ENCODE results near the gene TMEM154. TPM values are rescaled to one million over a fixed set of nuclear protein-coding genes. Genes with fewer than 3 reads are reported as not detected.
A peak's percentile ranks its signal among the peaks of the same experiment; 100 is the strongest.

The TMEM154 gene
- total RNA-seq, 1 experiment from 2014 or later = 3.6 TPM

- Histone ChIP-seq H3K9ac (ENCODE audit: low read length) (peak overlapping the region; percentile 78; the same call in 1 of the 2 replicates), H3K4me1 (ENCODE audit: insufficient read depth, low read length) (peaks cover 36% of the 10 kb centered on the region), H4K20me1 (ENCODE audit: low read length) (no peaks in the 10 kb centered on the region), H3K79me2 (ENCODE audit: low read length) (0 out of 2 replicates have a peak, but pooled peaks cover 6% of the 10 kb centered on the region), H3K36me3 (ENCODE audit: low read depth, low read length) (no peaks in the 10 kb centered on the region), H3K9me3 (ENCODE audit: low read length) (no peaks in the 10 kb centered on the region), H3F3A (ENCODE audit: low read length, unreplicated experiment) (no peaks in the 10 kb centered on the region), H2AFZ (ENCODE audit: low read length) (no peak overlapping the region), H3K9me2 (replicated peaks; ENCODE audit: low read length) (no peaks in the 10 kb centered on the region), H3K4me2 (ENCODE audit: low read length) (peak overlapping the region; percentile 95), H3K4me3 (ENCODE audit: low read length) (peak overlapping the region; percentile 82), H3K27ac (ENCODE audit: low read length) (no peak overlapping the region), H3K27me3 (ENCODE audit: low read length) (no peaks in the 10 kb centered on the region)
- POLR2A ChIA-PET (ENCODE audit: unreplicated experiment) = interaction anchor here (0.6 kb wide), 1 partner anchor 17 kb away, joined by 3 read pairs; no protein-coding TSS in a partner anchor
- intact Hi-C loops (cut with micrococcal nuclease) = no loop called here
- no peak for TF ChIP-seq EZH2phosphoT487 (IDR thresholded peaks at IDR 0.05; ENCODE audit: borderline replicate concordance, low read length)
- no peak for TF ChIP-seq CTCF (conservative IDR thresholded peaks at IDR 0.05; ENCODE audit: low read depth, low read length)
- DNase-seq (no peak), ATAC-seq (no peak)
- no TSS peak for BruUV-seq (replicated peaks)
- CTCF ChIA-PET = interaction anchor here (0.6 kb wide), 1 partner anchor 170 kb away, joined by 4 read pairs; no protein-coding TSS in a partner anchor
Observed at GRCh38 chr4:152678841-152679240, 956 bp downstream of the TMEM154 start.

- no peaks in the 10 kb centered on the region for H3K9me3 ChIP-seq (ENCODE audit: low read length)
- no peak for TF ChIP-seq EZH2 (IDR thresholded peaks at IDR 0.05; ENCODE audit: low read length, unreplicated experiment)
- TF ChIP-seq CTCF (conservative IDR thresholded peaks at IDR 0.05; ENCODE audit: low read depth, low read length) = no peak
- TF ChIP-seq EZH2phosphoT487 (IDR thresholded peaks at IDR 0.05; ENCODE audit: borderline replicate concordance, low read length) = no peak
- no peak overlapping the region for H3K4me3 ChIP-seq (ENCODE audit: low read length)
- H3K27me3 ChIP-seq (ENCODE audit: low read length) = no peaks in the 10 kb centered on the region
- no TSS peak for BruUV-seq (replicated peaks)
- H3K27ac ChIP-seq (ENCODE audit: low read length) = no peak overlapping the region
- intact Hi-C loops (cut with micrococcal nuclease) = no loop called here
- no peak for ATAC-seq
- no peaks in the 10 kb centered on the region for H3K36me3 ChIP-seq (ENCODE audit: low read depth, low read length)
- H3K9me2 ChIP-seq (replicated peaks; ENCODE audit: low read length) = no peaks in the 10 kb centered on the region
- H3K79me2 ChIP-seq (ENCODE audit: low read length) = 0 out of 2 replicates have a peak, but pooled peaks cover 6% of the 10 kb centered on the region
- peaks cover 36% of the 10 kb centered on the region for H3K4me1 ChIP-seq (ENCODE audit: insufficient read depth, low read length)
- no peak for DNase-seq
- CTCF ChIA-PET = no interaction called here
- no peaks in the 10 kb centered on the region for H4K20me1 ChIP-seq (ENCODE audit: low read length)
- no peak overlapping the region for H3K9ac ChIP-seq (ENCODE audit: low read length)
- no peak overlapping the region for H2AFZ ChIP-seq (ENCODE audit: low read length)
- POLR2A ChIA-PET (ENCODE audit: unreplicated experiment) = no interaction called here
- H3F3A ChIP-seq (ENCODE audit: low read length, unreplicated experiment) = no peaks in the 10 kb centered on the region
- no peak overlapping the region for H3K4me2 ChIP-seq (ENCODE audit: low read length)
Observed at GRCh38 chr4:152677117-152677516, 2.7 kb downstream of the TMEM154 start.

GRCh38 chr4:152676052-152676854 lies 3.5 kb downstream of the TMEM154 start:
- Histone ChIP-seq H4K20me1 (ENCODE audit: low read length) (no peaks in the 10 kb centered on the region), H3K79me2 (ENCODE audit: low read length) (0 out of 2 replicates have a peak, but pooled peaks cover 6% of the 10 kb centered on the region), H3K9ac (ENCODE audit: low read length) (no peak overlapping the region), H3K27ac (ENCODE audit: low read length) (no peak overlapping the region), H3K9me3 (ENCODE audit: low read length) (no peaks in the 10 kb centered on the region), H3K27me3 (ENCODE audit: low read length) (no peaks in the 10 kb centered on the region), H3K4me2 (ENCODE audit: low read length) (no peak overlapping the region), H3K4me1 (ENCODE audit: insufficient read depth, low read length) (peaks cover 29% of the 10 kb centered on the region), H3K9me2 (replicated peaks; ENCODE audit: low read length) (no peaks in the 10 kb centered on the region), H3K36me3 (ENCODE audit: low read depth, low read length) (no peaks in the 10 kb centered on the region), H3F3A (ENCODE audit: low read length, unreplicated experiment) (no peaks in the 10 kb centered on the region), H2AFZ (ENCODE audit: low read length) (no peak overlapping the region), H3K4me3 (ENCODE audit: low read length) (no peak overlapping the region)
- no peak for TF ChIP-seq EZH2 (IDR thresholded peaks at IDR 0.05; ENCODE audit: low read length, unreplicated experiment)
- no peak for TF ChIP-seq CTCF (conservative IDR thresholded peaks at IDR 0.05; ENCODE audit: low read depth, low read length)
- no peak for TF ChIP-seq EZH2phosphoT487 (IDR thresholded peaks at IDR 0.05; ENCODE audit: borderline replicate concordance, low read length)
- ChIA-PET CTCF (no interaction called here), POLR2A (ENCODE audit: unreplicated experiment) (no interaction called here)
- intact Hi-C loops (cut with micrococcal nuclease) = no loop called here
- BruUV-seq (replicated peaks) = no TSS peak
- ATAC-seq = no peak
- DNase-seq = no peak

Measured in PC-3 (cell line).